Karpas-422 (cell line): ENCODE results near the gene PCNT. TPM values are rescaled to one million over a fixed set of nuclear protein-coding genes. Genes with fewer than 3 reads are reported as not detected.

Source experiments
- DNase-seq: peaks from one replicate; pipeline ENCODE4 v3.0.0-alpha.2; 2015
- H2AFZ ChIP-seq: fragments of 200-600 bp; sonication (generic); 2 replicates; pipeline ENCODE4 v1.6.1; 2014; ENCODE audit warnings: antibody characterized with exemption, low read length, mixed read lengths
- H3K27ac ChIP-seq: fragments of 200-600 bp; sonication (generic); 2 replicates; pipeline ENCODE4 v1.5.1; 2014; ENCODE audit warnings: mild to moderate bottlenecking, low read length, moderate library complexity
- H3K27me3 ChIP-seq: fragments of 200-600 bp; sonication (generic); 2 replicates; pipeline ENCODE4 v1.6.1; 2014; ENCODE audit warnings: low read length, mixed read lengths
- H3K36me3 ChIP-seq: fragments of 200-600 bp; sonication (generic); 2 replicates; pipeline ENCODE4 v1.6.1; 2014; ENCODE audit warnings: low read length, mixed read lengths; ENCODE audit not compliant: insufficient read depth
- H3K4me1 ChIP-seq: fragments of 200-600 bp; sonication (generic); 2 replicates; pipeline ENCODE4 v1.6.1; 2014; ENCODE audit warnings: mild to moderate bottlenecking, low read length, mixed read lengths
- H3K4me2 ChIP-seq: fragments of 200-600 bp; sonication (generic); 2 replicates; pipeline ENCODE4 v1.6.1; 2014; ENCODE audit warnings: low read length, low read depth, mild to moderate bottlenecking; ENCODE audit not compliant: poor library complexity, severe bottlenecking
- H3K4me3 ChIP-seq: fragments of 200-600 bp; sonication (generic); 2 replicates; pipeline ENCODE4 v1.5.1; 2014; ENCODE audit warnings: mild to moderate bottlenecking, antibody characterized with exemption, low read length, mixed read lengths
- H3K79me2 ChIP-seq: fragments of 200-600 bp; sonication (generic); 2 replicates; pipeline ENCODE4 v1.6.1; 2014; ENCODE audit warnings: mild to moderate bottlenecking, low read length, mixed read lengths
- H3K9ac ChIP-seq: fragments of 200-600 bp; sonication (generic); 2 replicates; pipeline ENCODE4 v1.6.0; 2014; ENCODE audit warnings: low read length
- H3K9me2 ChIP-seq: fragments of 200-600 bp; sonication (generic), shearing (Covaris generic); replicated peaks from 2 replicates; pipeline ENCODE4 v1.6.0; 2014; ENCODE audit warnings: mild to moderate bottlenecking, low read length, moderate library complexity; ENCODE audit not compliant: insufficient read depth
- H3K9me3 ChIP-seq: fragments of 300-700, 200-600 bp; sonication (generic); 2 replicates; pipeline ENCODE4 v1.6.1; 2014; ENCODE audit warnings: low read length, mixed read lengths
- H4K20me1 ChIP-seq: fragments of 200-600 bp; sonication (generic); 2 replicates; pipeline ENCODE4 v1.6.1; 2014; ENCODE audit warnings: mild to moderate bottlenecking, antibody characterized with exemption, low read length, low read depth; ENCODE audit not compliant: insufficient read depth
- total RNA-seq: library from RNA; depleted of rRNA; stranded (reverse); fragments of >200 nt; shearing (Covaris generic); gene quantifications from 2 replicates; pipeline ENCODE4 v1.2.3, GENCODE V29; 2014; ENCODE audit warnings: low replicate concordance

PCNT gene
- total RNA-seq, 1 experiment from 2014 or later: 31.5 TPM

DNA sequence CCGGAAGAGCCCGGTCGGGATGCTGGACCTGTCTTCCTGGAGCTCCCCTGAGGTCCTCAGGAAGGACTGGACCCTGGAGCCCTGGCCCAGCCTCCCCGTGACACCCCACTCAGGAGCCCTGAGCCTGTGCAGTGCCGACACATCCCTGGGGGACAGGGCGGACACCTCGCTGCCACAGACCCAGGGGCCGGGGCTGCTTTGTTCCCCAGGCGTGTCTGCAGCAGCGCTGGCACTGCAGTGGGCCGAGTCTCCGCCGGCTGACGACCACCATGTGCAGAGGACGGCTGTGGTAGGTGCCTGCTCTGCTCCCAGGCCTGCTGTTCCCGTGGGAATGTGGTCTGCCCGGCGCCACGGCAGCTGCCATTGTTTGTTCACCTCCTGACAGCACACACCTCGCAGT is 92.6 kb downstream of the PCNT start:
- no peak for DNase-seq
- Histone ChIP-seq H3K79me2 (no peaks in the 10 kb centered on the region), H3K27me3 (no peaks in the 10 kb centered on the region), H3K9ac (no peak overlapping the region), H3K4me2 (no peak overlapping the region), H3K9me2 (no peaks in the 10 kb centered on the region), H3K27ac (no peak overlapping the region), H2AFZ (no peak overlapping the region), H3K4me3 (no peak overlapping the region), H3K36me3 (0 out of 2 replicates have a peak, but pooled peaks cover 3% of the 10 kb centered on the region), H3K9me3 (no peaks in the 10 kb centered on the region), H3K4me1 (no peaks in the 10 kb centered on the region), H4K20me1 (no peaks in the 10 kb centered on the region)

DNA sequence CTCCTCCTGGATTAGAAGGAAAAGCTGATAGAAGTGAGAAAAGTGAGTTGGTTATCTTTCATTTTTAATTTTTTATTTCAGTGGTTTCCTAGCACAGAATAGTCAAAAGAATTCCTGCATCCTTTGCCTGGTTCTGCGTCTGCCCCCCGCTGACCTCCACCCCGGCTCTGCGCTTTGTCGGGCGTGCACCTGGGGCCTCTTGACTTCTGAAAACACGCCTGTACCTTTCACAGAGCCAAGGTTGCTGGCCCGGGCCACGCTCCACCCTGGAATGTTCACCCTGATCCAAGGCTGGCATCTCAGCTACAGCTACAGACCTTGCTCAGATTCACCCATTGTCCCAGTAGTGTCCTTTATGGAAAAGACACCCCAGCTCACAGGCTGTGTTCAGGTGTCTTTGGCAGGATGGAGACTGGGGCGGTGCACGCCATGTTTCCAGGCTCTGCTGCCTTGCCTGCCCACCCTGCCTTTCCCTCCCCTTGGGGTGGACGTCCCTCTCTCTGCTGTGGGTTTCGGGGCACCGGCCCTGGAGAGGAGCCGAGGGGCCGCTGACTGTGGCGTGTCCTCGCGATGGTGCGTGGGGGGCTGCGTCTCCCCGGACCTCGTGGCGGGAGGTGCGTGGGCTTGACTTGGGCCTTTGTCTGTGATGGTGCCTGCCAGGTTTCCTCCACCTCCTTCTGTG is 94.5 kb downstream of the PCNT start:
- no peaks in the 10 kb centered on the region for H4K20me1 ChIP-seq
- no peaks in the 10 kb centered on the region for H3K9me3 ChIP-seq
- no peak overlapping the region for H3K9ac ChIP-seq
- H3K9me2 ChIP-seq: no peaks in the 10 kb centered on the region
- H3K27ac ChIP-seq: no peak overlapping the region
- no peaks in the 10 kb centered on the region for H3K79me2 ChIP-seq
- no peak overlapping the region for H3K4me2 ChIP-seq
- no peak overlapping the region for H2AFZ ChIP-seq
- no peak for DNase-seq
- no peaks in the 10 kb centered on the region for H3K4me1 ChIP-seq
- no peaks in the 10 kb centered on the region for H3K36me3 ChIP-seq
- H3K4me3 ChIP-seq: no peak overlapping the region
- no peaks in the 10 kb centered on the region for H3K27me3 ChIP-seq

DNA sequence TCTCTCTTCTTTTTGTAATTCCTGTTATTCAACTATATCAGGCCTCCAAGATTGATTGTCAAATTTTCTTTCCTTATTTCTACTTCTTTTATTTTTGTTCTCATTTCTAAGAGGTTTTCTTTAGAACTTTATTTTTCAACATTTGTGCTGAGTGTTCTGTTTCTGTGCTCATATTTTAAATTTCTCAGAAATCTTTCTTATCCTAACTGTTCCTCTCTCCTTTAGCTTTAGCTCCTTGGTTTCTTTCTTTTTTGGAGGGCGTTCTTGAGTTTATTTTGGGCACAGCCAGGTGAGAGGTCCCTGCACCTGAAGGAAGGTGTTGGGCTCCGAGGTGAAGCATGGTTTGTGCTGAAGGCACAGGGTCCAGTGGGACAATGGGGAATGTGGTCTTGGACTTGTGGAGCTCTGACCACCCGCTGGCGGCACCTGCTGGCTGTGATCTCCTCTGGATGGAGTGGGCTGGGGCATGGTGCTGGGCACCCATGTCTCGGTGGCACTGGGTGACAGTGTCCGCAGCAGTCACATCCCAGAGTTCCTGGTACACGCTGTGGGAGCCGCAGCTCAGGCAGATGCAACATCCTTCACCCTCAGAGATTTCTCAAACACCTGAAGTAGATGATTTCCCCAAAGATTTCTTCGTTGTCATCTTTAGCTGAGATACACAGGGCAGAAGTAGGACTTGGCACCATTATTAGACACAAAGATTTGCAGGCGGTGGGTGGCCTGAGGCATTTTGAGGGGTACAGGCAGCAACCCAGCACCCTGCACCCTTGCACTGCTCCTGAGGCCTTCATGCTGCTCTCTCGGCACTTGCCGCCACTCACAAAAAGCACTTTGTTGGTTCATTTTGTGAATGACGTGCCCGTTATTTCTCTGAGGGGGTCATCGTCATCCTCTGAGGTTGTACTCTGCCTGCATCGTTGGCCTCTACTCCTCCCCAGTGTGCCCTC is 96.6 kb downstream of the PCNT start:
- Histone ChIP-seq H3K9me2 (no peaks in the 10 kb centered on the region), H3K36me3 (0 out of 2 replicates have a peak, but pooled peaks cover 4% of the 10 kb centered on the region), H3K9ac (no peak overlapping the region), H3K9me3 (no peaks in the 10 kb centered on the region), H2AFZ (no peak overlapping the region), H3K27me3 (no peaks in the 10 kb centered on the region), H3K79me2 (no peaks in the 10 kb centered on the region), H4K20me1 (no peaks in the 10 kb centered on the region), H3K4me2 (no peak overlapping the region), H3K4me1 (no peaks in the 10 kb centered on the region), H3K4me3 (no peak overlapping the region), H3K27ac (no peak overlapping the region)
- DNase-seq: no peak

DNA sequence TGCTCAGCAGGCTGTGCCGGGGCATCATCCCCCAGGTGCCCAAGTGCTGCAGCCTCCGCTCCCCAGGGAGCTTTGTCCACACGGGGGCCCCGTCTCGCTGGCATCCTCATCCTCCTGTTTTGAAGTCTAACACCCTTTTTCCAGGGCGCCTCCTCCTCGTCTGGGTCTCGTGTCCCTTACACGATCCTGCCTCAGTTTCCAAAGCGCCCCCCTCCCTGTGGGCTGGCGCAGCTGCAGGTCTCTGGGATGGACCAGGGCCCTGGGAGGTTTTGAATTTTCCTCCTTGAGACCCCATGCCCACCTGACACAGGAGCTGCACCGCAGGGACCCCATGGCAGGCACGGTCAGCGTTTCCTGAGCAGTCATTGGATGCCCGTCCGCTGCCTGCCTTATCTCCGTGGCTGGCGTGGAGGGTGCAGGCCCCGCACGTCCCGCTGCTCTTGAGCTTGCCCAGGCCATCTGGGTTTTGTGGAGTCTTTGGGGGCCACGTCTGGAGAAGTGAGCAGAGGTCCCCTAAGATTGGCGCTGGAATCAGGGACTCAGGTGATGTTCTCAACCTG is 97.3 kb downstream of the PCNT start:
- Histone ChIP-seq H3K9me2 (no peaks in the 10 kb centered on the region), H2AFZ (no peak overlapping the region), H3K27me3 (no peaks in the 10 kb centered on the region), H3K27ac (no peak overlapping the region), H3K79me2 (no peaks in the 10 kb centered on the region), H4K20me1 (no peaks in the 10 kb centered on the region), H3K9me3 (no peaks in the 10 kb centered on the region), H3K4me2 (no peak overlapping the region), H3K9ac (no peak overlapping the region), H3K4me3 (no peak overlapping the region), H3K4me1 (no peaks in the 10 kb centered on the region), H3K36me3 (0 out of 2 replicates have a peak, but pooled peaks cover 4% of the 10 kb centered on the region)
- DNase-seq: no peak

DNA sequence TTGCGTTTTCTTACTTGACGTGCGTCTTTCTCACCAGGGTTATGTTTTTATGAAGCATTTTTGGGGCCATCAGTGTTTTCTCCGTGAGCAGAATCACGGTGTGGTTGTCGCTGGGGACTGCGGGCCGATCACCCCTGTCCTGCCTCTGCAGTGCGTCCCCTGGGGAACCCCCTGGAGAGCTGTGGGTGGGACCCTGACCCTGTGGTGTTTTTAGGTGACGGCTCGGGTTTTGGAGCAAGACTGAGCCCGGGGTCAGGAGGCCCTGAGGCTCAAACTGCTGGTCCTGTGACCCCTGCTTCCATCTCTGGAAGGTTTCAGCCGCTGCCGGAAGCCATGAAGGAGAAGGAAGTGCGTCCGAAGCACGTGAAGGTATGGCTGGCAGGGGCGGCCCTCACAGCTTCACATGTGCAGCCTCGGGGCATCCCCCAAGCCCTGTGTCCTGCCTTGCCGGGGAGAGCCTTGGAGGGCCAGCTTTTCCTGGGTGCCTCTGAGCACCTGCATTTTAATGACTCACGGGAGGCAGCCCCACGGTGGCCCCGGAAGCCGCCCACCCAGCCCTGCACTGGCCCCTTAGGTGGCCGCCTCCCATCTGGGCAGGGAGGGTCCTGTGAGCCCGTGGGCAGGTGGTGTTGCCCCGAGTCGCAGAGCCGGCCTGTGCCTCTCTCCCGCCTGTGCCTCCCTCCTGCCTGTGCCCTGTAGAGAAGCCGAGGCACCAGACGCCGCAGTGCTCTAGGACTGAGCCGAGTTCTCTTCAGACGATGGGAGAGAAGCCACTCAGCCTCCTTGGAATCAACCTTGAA is 98.0 kb downstream of the PCNT start:
- Histone ChIP-seq H3K4me1 (no peaks in the 10 kb centered on the region), H3K36me3 (0 out of 2 replicates have a peak, but pooled peaks cover 4% of the 10 kb centered on the region), H2AFZ (no peak overlapping the region), H3K9me3 (no peaks in the 10 kb centered on the region), H3K27ac (no peak overlapping the region), H3K79me2 (no peaks in the 10 kb centered on the region), H3K9me2 (no peaks in the 10 kb centered on the region), H3K4me3 (no peak overlapping the region), H3K9ac (no peak overlapping the region), H3K4me2 (no peak overlapping the region), H4K20me1 (no peaks in the 10 kb centered on the region), H3K27me3 (no peaks in the 10 kb centered on the region)
- no peak for DNase-seq

DNA sequence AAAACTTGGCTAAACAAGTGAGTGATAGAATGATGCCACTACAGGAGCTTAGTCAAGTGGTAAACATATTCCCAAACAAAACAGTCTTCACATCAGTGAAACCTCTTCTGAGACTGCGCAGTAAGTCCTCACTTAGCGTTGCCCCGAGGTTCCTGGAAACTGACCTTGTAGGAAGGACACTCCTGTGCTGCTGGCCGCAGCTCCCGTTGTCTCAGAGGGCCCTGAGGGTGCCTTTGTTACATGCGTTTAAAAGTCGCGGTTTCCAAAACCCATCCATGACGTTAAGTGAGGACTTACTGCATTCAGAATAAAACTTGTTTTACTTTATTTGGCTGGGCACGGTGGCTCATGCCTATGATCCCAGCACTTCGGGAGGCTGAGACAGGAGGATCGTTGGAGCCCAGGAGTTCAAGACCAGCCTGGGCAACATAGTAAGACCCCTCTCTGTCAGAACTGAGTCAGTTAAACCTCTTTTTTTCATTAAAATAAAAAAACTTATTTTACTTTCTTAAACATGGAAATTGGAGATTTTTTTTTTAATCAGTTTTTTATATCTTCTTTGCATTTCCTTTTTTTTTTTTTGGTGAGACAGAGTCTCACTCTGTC is 98.8 kb downstream of the PCNT start:
- no peak overlapping the region for H3K27ac ChIP-seq

DNA sequence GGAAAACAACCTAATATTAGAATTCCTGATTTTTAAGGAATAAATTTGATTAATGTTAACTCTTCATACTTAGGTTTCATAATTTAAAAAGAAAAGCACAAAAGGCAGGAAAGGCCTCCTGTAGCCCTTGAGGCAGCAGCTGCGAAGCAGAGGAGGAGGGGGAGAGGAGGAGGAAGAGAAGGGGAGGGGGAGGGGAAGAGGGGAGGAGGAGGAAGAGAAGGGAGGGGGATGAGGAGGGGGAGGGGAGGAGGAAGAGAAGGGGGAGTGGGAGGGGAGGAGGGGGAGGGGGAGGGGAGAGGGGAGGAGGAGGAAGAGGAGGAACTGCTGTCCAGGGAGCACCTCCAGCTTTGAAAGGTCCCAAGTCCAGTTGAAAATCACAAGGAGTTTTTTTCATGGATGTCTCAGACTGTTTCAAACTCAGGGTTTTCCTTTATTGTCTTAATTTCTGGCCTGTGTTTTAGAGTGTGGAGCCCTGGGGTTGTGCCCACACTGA is 99.6 kb downstream of the PCNT start:
- Histone ChIP-seq H3K27ac (no peak overlapping the region), H3K4me1 (no peaks in the 10 kb centered on the region), H3K4me2 (no peak overlapping the region), H3K36me3 (0 out of 2 replicates have a peak, but pooled peaks cover 4% of the 10 kb centered on the region), H3K79me2 (no peaks in the 10 kb centered on the region), H3K27me3 (no peaks in the 10 kb centered on the region), H4K20me1 (no peaks in the 10 kb centered on the region), H3K9ac (no peak overlapping the region), H3K9me2 (no peaks in the 10 kb centered on the region), H3K4me3 (no peak overlapping the region), H2AFZ (no peak overlapping the region), H3K9me3 (no peaks in the 10 kb centered on the region)
- no peak for DNase-seq

More for the DNA sequence above, 98.8 kb downstream of the PCNT start:
- H3K27me3 ChIP-seq: no peaks in the 10 kb centered on the region
- H3K9me3 ChIP-seq: no peaks in the 10 kb centered on the region
- H3K4me2 ChIP-seq: no peak overlapping the region
- H2AFZ ChIP-seq: no peak overlapping the region
- no peak for DNase-seq
- H3K9me2 ChIP-seq: no peaks in the 10 kb centered on the region
- H3K36me3 ChIP-seq: 0 out of 2 replicates have a peak, but pooled peaks cover 4% of the 10 kb centered on the region
- H3K9ac ChIP-seq: no peak overlapping the region
- no peaks in the 10 kb centered on the region for H3K4me1 ChIP-seq
- no peaks in the 10 kb centered on the region for H4K20me1 ChIP-seq
- no peaks in the 10 kb centered on the region for H3K79me2 ChIP-seq
- H3K4me3 ChIP-seq: no peak overlapping the region
